Posterior vena cava (tissue), 2 donors: ENCODE results near the gene LMX1B. TPM values are rescaled to one million over a fixed set of nuclear protein-coding genes. Genes with fewer than 3 reads are reported as not detected.

Source experiments
- DNase-seq: peaks from one replicate; pipeline ENCODE4 v3.0.0-alpha.2; 2020; ENCODE audit warnings: low spot score
- intact Hi-C, 2 donors: fragments of 100-400 bp; cut with DNase I; formaldehyde crosslinking; loops; one replicate each; pipeline versions ENCODE4 v1.14.1 to v1.14.2; 2022 to 2023
- total RNA-seq, 2 donors: library from RNA; stranded (reverse); fragmentation: NEBNext Ultra II Directional; extraction: Animal tissue kit (Norgen Biotek cat#: 25700); gene quantifications; one replicate each; pipeline ENCODE4 v1.2.1, GENCODE V29; 2021
- donor health status: DM: yes; HTN: yes; CAD: no.
- donor health status: DM: yes; HTN: yes; CAD: no.

The LMX1B gene
- total RNA-seq, 2 donors from 2014 or later, result 1.4 to 1.6 TPM

DNA sequence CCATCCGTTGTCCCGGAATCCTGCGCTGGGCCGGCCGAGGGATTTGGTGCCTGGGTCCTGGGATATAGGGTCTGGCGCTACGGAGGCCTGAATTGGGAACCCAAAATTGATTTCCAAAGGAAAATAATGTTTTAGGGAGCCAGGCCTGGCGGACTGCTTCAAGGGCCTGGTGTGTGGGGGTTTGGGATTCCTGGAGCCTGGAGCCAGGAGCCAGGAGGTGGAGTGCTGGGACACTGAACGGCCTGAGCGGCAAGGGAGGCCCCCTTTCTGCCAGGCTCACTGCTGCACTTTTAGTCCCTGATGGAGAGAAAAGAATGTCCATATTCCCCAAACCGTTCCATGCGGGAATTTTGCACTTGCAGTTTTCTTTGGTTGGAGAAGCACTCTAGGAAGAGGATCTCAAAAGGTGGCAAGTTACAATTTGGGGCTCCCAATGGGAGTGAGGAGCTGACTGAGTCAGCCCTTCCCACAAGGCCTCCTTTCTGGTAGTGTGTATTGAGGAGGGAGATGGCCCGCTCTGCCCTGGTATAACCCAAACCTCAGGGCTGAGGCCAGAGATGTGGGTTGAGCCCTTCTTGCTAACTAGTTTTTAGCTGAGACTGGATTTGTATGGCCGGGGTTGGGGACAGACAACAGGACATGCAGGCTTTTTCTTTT, 2.2 kb downstream of the LMX1B start:
- peak; percentile 57 for DNase-seq
- intact Hi-C loops, result no loop called here

DNA sequence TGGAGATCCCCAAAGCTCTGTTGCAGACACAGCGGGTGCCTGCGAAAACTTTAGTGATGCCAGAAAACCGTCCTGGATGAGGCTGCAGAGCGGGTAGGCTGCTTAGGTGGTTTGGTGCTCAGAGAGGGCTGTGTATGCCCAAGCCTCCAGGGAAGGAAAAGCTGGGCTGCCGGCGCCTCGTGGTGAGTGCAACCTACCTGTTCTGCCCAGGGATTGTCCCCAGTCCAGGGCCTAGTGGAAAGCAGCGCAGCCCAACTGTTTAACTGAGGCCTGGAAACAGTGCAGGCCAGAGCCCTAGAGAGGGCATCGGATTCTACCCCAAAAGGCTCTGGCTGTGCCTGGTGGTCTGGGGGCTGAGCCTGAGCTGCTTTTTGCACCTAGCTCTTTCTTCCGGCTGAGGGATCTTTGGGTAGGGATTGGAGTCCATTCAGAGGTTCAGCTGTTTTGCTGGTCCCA, 2.8 kb downstream of the LMX1B start:
- intact Hi-C loops, result no loop called here

DNA sequence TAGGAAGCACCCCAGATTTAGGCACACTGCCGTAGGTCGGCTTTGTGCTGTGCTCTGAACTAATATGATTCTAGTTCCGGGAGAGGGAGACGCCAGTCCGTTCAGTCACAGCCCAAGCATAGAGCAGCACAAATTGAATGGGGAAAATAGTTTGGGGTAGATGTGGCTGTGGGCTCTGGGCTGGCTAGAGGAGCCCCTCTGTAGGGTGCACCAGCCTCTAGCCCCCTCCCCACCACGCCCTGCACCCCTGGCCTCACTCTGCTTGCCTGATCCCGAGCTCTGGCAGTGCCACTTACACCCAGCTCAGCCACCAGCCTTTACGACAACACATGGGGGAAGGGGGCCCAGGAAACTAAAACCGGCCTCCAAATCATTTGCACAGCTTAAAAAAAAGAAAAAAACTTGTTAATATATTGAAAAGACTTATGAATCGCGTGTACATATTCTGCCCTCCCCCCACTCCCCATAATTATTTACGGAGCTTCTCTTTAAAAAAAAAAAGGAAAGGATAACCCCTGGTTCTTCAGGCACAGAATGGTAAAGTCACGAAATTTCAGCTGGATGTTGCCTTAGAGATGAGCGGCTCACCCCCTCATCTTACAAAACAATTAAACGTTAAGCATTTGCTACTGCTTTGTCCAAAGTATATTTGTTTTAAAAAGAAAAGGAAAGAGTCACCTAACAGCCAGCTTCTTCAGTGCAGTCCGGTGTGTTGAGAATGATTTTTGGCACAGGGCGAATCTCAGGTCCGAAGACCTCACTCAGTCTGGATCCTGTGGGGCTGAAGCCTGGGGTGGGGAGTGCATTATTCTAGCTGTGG, 3.5 kb downstream of the LMX1B start:
- intact Hi-C loops, result no loop called here
- DNase-seq, result peak; percentile 50

More for the DNA sequence above, 2.8 kb downstream of the LMX1B start:
- peak; percentile 75 for DNase-seq

DNA sequence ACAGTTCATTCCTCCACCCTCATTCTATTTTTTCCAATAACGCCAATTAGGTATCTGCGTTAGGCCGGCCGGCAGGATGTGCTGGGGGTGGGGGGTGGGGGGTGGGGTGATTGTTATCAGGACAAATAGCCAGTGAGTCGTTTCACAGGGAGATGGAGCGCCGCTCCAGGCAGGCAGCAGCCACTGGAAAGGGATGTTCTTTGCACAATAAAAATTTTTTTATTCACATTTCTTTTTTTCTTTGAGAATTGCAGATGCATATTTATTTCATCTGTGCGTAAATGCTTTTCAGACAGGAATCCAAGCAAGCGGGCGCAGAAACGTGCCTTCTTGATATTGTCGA, 4.1 kb downstream of the LMX1B start:
- intact Hi-C loops, result no loop called here
- peak; percentile 28 for DNase-seq

DNA sequence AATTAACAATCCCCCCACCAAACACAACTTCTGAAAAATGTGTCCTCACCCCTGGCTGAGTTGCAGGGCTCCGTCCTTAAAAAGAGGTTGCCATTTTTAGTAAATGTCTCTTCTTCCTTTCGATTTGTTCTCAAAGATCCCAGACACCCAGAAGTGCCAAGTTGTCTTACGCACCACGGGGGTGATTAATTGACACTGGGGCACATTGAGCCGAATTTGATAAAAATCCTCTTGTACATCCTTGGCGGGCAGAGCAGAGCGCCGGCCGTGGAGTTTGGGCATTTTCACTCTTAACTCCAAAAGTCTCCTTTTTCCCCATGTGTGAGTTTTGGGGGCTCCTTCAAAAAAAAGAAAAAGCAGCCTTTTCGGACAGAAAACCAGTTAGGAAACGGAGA, 4.5 kb downstream of the LMX1B start:
- peak; percentile 17 for DNase-seq
- intact Hi-C loops, result no loop called here

DNA sequence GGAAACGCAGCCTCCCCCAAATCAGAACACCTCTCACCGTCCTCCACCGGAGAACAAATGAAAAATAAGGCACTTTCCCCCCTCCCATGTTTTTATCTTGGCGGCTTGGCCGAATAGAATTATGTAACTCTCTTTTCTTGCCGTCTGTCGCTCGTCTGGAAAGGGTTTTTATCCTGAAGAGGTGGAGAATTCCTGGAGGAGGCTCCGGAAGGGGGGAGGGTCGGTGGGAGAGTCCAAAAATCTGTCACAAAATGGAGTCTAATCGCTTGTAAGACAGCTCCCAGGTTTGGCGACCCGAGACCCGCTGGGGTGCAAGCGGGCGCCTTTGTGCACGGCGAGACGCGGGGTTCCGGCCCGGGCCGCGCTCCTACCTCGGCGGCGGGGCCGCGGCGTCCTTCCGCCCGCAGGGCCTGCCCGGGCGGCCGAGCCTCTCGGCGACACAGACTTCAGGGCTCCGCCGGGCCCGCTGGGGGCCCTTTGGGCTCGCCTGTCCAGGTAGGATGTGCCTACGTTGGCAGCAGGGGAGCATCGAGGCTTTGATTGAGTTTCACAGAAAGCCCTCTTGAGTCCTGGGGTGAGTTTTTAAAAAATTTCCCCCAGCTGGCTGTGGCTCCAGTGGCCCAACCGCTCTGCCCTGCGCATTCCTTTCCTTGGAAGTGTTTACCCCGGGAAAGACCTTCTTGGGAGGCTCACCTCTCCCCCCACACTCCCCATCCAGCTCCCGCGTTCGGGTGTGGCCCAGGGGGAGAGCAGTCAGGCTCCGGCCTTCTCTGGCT, 5.0 kb downstream of the LMX1B start:
- intact Hi-C loops, result no loop called here
- DNase-seq, result peak; percentile 53

DNA sequence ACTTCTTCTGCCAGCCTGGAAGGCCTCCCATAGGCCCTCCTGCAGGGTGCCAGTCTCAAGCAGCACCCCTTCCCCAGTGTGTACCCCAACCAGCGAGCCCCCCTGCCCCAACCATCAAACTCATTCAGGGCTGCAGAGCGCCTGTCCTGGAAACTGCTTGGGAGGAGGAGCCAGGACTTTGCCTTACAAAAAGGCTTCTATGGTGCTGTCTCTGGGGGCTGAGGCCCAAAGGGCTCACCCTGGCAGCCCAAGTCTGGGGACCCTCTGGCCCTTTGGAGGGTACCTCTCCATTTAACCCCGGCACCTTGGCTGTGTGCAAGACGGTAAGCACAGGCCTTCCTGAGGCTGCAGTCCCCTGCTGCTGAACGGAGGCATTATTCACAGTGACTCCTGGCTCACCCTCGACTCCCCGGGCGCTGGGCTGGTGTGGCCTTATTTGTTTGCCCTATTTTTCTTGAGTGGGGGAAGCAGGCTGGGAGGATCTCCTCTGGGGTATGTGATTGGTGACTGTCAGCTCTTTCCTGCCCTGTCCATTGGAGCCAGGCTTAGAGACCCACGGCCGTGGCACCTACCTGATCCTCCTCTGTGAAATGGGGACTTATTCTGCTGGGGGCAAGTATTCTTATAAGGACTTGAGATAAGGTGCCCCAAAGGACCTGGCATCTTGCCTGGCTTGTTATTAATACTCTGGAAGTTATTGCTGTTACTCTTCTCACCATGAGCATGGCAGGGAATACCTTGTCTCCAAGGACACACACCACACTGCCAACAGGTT, 5.8 kb downstream of the LMX1B start:
- intact Hi-C loops, result no loop called here
- peak; percentile 43 for DNase-seq

DNA sequence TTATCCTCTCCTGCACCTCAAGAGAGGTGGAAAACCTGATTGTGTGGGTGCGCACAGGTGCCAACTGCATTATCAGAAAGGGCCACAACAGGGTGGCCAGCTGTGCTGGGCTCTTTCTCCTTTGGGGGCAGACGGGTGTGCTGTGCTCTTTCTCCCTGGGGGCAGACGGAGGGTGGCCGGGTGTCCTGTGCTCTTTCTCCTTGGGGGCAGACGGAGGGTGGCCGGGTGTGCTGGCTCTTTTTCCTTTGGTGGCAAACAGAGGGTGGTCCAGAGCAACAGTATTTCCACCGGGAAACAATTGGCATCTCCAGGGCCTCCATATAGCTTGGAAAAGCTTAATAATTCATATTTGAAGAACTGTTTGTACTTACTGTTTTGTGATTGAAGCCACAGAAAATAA, 6.8 kb downstream of the LMX1B start:
- DNase-seq, result peak; percentile 54
- intact Hi-C loops, result no loop called here

DNA sequence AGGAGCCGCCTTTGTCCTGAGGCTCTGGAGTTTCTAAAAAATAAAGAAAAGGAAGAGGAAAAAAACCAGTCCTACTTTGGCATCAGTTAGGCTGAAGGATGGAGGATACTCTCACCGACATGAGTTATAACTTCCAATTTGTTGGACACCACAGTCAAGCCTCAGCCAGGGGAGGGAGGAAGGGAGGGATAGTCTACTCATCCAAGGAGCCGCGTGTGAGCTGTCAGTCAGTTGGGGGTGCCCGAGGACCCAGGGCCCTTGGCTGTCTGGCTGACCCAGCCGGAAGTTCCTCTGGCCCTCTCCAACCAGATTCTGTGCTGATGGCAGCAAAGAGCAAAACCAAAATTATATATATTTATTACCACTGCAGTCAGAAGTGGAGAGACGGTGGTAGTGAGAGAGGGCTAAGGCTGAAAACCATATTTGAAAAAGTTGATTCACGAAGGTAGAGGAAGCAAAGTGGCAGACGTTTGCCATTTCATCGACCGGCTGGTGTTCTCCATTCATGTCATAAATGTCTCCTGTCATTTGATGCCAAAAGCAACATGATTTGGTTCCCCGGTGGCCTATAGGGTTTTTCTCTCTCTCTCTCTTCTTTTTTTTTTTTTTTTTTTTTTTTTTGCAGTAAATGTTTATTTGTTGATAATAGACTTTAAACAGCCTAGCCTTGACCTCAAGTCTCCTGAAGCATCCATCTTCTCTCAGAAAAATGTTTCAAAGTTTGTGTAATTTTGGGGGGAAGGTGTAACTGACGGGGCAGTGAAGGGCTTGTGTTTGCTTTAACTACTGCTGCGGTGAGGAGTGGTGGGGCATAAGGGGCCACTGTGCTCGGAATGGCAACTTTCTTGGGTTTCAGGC, 7.6 kb downstream of the LMX1B start:
- intact Hi-C loops, result no loop called here
- DNase-seq, result peak; percentile 38

DNA sequence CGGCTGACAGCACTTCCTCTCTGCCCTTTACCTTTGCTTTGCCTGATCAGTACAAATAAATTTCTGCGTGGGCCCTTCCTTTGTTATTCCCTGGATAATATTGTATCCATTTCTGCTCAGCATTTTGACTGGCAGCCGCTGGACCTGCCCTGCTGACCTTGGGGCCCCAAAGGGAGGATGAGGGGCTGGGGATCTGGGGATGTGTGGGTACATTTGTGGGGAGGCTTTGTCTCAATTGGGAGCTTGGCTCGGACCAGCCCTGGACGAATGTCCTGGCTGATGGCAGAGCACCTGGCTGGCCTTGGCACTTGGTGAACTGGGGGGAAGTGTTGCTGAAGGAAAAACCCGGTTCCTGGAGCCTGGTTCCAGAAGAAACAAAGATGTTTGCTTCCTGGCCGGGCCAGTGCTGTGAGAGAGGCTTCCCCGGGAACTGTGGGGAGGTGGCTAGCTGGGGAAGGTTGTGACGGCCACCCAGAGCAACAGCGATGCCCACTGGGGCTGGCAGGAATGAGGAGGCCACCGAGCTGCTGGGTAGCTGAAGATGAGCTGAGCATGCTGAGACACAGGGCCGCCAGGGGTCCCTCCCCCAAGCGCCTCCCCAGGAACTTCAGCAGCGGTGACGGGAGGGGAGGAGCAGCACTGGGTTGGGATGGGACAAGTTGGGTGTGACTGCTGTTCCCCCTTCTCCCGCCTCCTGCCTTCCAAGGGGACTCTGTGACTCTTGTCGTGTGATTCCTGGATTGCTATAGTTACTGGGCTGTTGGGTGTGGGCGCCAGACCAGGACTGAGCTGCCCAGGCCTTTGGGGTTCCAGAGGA, 8.4 kb downstream of the LMX1B start:
- intact Hi-C loops, result no loop called here
- no peak for DNase-seq

DNA sequence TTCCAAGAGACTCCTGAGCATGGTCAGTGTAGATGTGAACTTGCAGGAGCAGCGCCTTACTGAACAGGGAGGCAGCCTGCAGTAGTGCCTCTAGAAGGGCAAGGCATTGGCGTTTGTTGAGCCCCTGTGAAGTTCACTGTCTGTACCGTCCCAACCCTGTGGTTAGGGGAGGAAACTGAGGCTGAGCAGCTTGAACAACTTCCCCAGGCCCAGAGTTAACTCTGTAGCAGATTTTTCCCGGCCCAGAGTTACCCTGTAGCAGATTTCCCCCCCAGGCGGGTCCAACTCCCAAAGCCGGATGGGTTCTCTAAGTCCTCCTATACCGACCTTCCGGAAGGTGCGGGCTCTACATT, 9.6 kb downstream of the LMX1B start:
- intact Hi-C loops, result no loop called here
- no peak for DNase-seq

DNA sequence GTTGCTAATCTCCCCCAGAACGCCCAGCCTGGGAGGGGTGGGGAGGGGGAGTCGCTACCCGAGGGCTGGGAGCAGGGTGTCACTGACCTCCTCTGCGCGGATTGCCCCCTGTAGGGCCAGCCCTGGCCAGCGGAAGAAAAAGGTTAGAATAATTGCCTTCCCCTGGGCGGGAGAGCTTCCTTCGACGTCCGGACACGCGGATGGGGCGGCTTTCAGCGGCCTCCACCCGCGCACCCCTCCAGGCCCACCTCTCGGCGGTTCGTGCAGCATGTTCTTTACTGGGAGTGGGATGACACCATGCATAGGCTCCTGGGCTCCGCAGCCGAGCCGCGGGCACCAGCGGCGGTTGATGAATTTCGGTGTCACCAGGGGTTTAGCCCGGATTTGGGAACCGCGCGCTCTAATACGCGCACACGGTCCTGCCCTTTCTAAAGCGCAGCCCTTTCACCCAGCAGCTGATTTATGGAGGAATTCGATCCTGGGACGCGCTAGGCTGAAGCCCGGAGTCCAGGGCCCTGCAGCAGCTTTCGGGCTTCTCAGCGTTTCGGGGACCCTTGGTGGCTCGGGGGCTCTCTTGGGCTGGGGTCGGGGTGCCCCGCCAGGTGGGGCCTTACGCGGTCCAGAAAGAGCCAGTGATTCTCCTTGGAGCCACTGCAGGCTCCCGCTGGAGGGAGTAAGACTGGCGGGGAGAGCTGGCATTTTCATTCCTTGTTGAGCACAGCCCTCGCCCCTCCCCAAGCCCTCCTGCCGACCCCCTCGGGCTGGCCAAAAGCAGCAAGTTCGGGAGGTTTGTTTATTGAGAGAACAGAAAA, 10.1 kb downstream of the LMX1B start:
- intact Hi-C loops, result no loop called here
- DNase-seq, result no peak

DNA sequence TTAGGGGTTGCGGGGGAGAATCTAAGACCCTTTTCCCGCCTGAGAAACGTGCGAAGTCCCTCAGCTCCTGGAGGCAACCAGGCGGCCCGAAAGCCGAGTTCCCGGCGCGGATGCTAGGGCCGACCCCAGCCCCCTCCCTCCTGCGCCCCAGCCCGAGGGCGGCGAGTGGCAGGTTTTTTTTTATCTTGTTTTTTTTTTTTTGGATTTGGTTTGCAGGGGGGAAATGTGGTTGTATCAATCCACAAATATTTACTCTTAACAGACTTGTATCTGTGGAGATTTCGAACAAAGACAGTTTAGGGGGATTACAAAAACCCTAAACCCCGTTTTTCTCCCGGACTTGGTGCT, 10.7 kb downstream of the LMX1B start:
- DNase-seq, result no peak
- intact Hi-C loops, result no loop called here

DNA sequence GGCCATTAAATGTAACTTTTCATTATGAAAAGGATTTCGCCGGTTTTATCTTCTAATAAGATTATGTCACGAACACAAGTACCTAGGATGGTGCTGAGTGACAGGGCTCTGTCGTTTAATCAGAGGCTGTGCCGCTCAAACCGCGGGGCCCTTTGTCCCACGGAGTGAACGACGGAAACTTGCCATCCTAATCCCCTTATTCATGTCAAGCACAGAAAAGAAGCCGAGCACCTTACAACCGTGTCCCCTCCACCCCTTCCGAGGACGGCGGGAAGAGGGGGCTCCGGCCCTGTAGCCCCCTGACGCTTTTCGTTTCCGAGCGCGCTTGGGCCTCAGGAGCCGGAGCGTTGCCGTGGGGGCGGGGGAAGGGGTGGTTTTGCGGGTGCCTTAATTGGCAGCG, 11.2 kb downstream of the LMX1B start:
- no peak for DNase-seq
- intact Hi-C loops, result no loop called here

DNA sequence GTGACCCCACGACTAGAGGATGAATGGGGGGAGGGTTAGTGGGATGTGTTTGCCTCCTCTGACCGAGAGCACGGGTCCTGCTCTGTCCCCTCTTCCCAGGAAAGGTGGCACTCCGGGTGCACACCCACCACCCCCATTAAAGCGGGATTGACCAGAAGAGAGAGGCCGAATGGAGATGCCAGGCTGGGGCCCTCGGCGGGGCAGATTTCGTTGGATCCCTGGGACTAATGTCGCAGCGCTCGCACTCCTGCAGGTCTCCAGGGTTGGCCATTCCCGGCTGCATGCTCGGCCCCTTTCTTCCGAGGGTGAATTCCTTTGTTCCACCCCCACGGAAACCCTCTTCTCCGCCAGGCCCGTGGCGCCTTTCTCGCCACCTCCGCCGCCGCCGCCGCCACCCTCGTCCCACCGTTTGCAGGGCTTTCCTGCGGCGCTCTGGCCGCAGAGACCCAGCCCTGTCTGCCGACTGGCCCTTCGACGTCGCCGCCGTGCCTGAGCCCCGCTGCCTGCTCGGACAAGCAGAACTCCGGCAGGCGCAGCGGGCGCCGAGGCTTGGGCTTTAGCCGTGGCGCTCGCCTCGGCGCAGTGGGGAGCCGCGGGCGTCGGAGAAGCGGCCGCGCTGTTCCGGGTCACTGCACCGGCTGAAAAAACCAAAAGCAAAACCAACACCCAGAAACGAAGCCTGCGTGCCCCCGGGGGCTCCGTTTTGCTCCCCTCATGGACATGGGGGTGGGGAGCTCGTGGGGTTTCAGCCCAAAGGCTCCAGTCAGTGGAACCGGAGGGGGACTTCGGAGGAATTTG, 11.8 kb downstream of the LMX1B start:
- intact Hi-C loops, result no loop called here
- no peak for DNase-seq

DNA sequence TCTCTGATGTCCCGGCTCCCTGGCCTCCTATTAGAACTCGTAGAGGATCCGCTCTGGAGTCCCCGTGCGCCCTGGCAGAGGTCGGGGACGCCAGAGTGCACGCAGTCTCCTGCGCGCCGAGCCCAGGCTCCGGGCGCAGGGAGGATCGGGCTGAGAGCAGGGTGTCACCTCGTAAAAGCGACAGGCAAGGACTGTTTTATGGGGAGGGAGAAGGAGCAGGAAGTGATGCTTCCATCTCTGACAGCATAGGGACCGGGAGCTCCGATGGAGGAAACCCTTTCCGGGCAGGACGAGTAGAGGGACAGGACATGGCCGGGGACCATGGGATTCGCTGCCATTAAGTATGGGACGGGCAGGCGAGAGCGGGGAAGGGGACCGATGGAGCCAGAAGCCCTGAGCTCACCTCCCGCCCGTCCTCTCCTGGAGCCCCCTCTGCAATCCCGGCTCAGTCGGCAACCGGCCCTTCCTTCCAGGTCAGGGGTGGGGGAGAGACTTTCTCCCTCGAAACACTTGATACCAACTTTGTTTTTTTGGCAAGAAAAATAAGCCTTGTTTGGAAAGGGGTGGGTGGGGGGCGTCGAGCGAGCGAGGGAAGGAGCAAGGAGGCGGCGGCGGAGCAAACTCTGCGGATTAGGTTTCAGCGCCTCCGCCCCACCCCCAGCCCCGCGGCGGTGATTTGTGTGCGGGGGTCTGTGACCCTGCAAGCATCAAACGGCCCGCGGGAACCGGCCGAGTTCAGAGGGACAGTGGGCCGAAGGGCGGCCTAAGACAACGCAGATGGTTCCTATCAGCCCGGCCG, 12.6 kb downstream of the LMX1B start:
- no peak for DNase-seq
- intact Hi-C loops, result no loop called here
